SK-N-SH (cell line): ENCODE results near the gene SMIM8. TPM values are rescaled to one million over a fixed set of nuclear protein-coding genes. Genes with fewer than 3 reads are reported as not detected.

ENCODE experiments used
- CTCF ChIA-PET: fragments of 300-600, 350-600 bp; formaldehyde crosslinking; extraction: SDS; loops from one replicate; lab custom pipeline; 2021; lab: Yijun Ruan, JAX
- POLR2A ChIA-PET: fragments of 350-600 bp; sonication (Branson Sonifier 250); formaldehyde crosslinking; extraction: SDS; loops from one replicate; lab custom pipeline; 2020; ENCODE audit warnings: antibody characterized with exemption, inconsistent platforms; lab: Yijun Ruan, JAX
- DNase-seq: peaks from one replicate; pipeline ENCODE4 v3.0.0; 2012
- H2AFZ ChIP-seq: fragments of 200-600 bp; sonication (generic); 2 replicates; pipeline ENCODE4 v1.8.1; 2016; ENCODE audit warnings: antibody characterized with exemption, mild to moderate bottlenecking, low read depth
- H3F3A ChIP-seq: fragments of 200-600 bp; sonication (generic); replicated peaks from 2 replicates; pipeline ENCODE3; 2016; ENCODE audit warnings: antibody characterized with exemption, mild to moderate bottlenecking; ENCODE audit not compliant: insufficient read depth
- H3K27ac ChIP-seq, 2 experiments: fragments of 200-500 bp in 1 of 2; fragments of 200-600 bp in 1 of 2; sonication (Bioruptor generic) in 1 of 2; sonication (generic), shearing (Covaris generic) in 1 of 2; 2 replicates each; pipeline versions ENCODE4 v1.5.1 to v1.6.1; 2014 to 2016; ENCODE audit warnings: low read depth in 2 of 2, inconsistent platforms in 1 of 2, low read length in 1 of 2, mild to moderate bottlenecking in 1 of 2, mixed read lengths in 1 of 2
- H3K27me3 ChIP-seq: fragments of 200-600 bp; sonication (generic), shearing (Covaris generic); 2 replicates; pipeline ENCODE4 v1.6.1; 2016; ENCODE audit warnings: mixed run types; ENCODE audit not compliant: insufficient read depth
- H3K36me3 ChIP-seq, 2 experiments: fragments of 200-500 bp in 1 of 2; fragments of 200-600 bp in 1 of 2; sonication (Bioruptor generic) in 1 of 2; sonication (generic) in 1 of 2; replicated peaks in 1 of 2; 2 replicates each; pipeline versions ENCODE3 to v1.5.1; 2014 to 2016; ENCODE audit warnings: low read length in 1 of 2, mild to moderate bottlenecking in 1 of 2; ENCODE audit not compliant: insufficient read depth in 2 of 2, control insufficient read depth in 1 of 2
- H3K4me1 ChIP-seq, 2 experiments: fragments of 200-500 bp in 1 of 2; fragments of 200-600 bp in 1 of 2; sonication (Bioruptor generic) in 1 of 2; sonication (generic), shearing (Covaris generic) in 1 of 2; 2 replicates each; pipeline versions ENCODE4 v1.5.1 to v1.6.1; 2014 to 2016; ENCODE audit warnings: low read depth in 1 of 2, low read length in 1 of 2, mixed run types in 1 of 2; ENCODE audit not compliant: insufficient read depth in 2 of 2, control insufficient read depth in 1 of 2
- H3K4me2 ChIP-seq: fragments of 200-600 bp; sonication (generic), shearing (Covaris generic); 2 replicates; pipeline ENCODE4 v1.6.1; 2017; ENCODE audit warnings: mixed run types
- H3K4me3 ChIP-seq, 2 experiments: fragments of 200-500 bp in 1 of 2; fragments of 200-600 bp in 1 of 2; sonication (Bioruptor generic) in 1 of 2; sonication (generic), shearing (Covaris generic) in 1 of 2; 2 replicates each; pipeline versions ENCODE4 v1.5.1 to v1.8.1; 2014 to 2016; ENCODE audit warnings: low read depth in 2 of 2, inconsistent platforms in 1 of 2, low read length in 1 of 2, mild to moderate bottlenecking in 1 of 2, mixed read lengths in 1 of 2, moderate library complexity in 1 of 2
- H3K79me2 ChIP-seq: fragments of 200-600 bp; sonication (generic); 2 replicates; pipeline ENCODE4 v1.8.1; 2017; ENCODE audit warnings: mild to moderate bottlenecking; ENCODE audit not compliant: insufficient read depth
- H3K9ac ChIP-seq: fragments of 200-600 bp; sonication (generic); 2 replicates; pipeline ENCODE4 v1.6.1; 2017; ENCODE audit warnings: mixed run types
- H3K9me2 ChIP-seq: fragments of 200-600 bp; sonication (generic); 2 replicates; pipeline ENCODE4 v1.6.1; 2017; ENCODE audit warnings: mixed run types
- H3K9me3 ChIP-seq: fragments of 200-600 bp; sonication (generic); 2 replicates; pipeline ENCODE4 v1.6.1; 2017; ENCODE audit warnings: mixed run types, mild to moderate bottlenecking, moderate library complexity
- H4K20me1 ChIP-seq: fragments of 200-600 bp; sonication (generic); 2 replicates; pipeline ENCODE4 v1.6.1; 2017; ENCODE audit warnings: mild to moderate bottlenecking, mixed run types; ENCODE audit not compliant: insufficient read depth
- CTCF ChIP-seq: fragments of 200-600 bp; sonication (generic); IDR thresholded peaks from 2 replicates; pipeline ENCODE4 v1.6.1; 2017; ENCODE audit warnings: antibody characterized with exemption, mild to moderate bottlenecking, moderate library complexity
- ELF1 ChIP-seq: IDR thresholded peaks from 2 replicates; pipeline ENCODE4 v1.4.0; 2012
- EZH2phosphoT487 ChIP-seq: fragments of 200-600 bp; sonication (generic); IDR thresholded peaks from 2 replicates; pipeline ENCODE4 v1.6.1; 2017; ENCODE audit warnings: low read depth, mixed run types, mild to moderate bottlenecking, antibody characterized with exemption, moderate library complexity, borderline replicate concordance
- FOXJ3 ChIP-seq: sonication (generic); formaldehyde crosslinking; IDR thresholded peaks from 2 replicates; pipeline ENCODE4 v1.5.1; 2020; ENCODE audit warnings: mild to moderate bottlenecking, missing genetic modification reagents
- GABPA ChIP-seq: IDR thresholded peaks from 2 replicates; pipeline ENCODE4 v1.4.0; 2012; ENCODE audit warnings: low read depth, mild to moderate bottlenecking
- IRF3 ChIP-seq: fragments of 150-350 bp; IDR thresholded peaks from 2 replicates; pipeline ENCODE4 v1.6.1; 2016; ENCODE audit warnings: mild to moderate bottlenecking, low read depth, low read length
- JUND ChIP-seq: IDR thresholded peaks from 2 replicates; pipeline ENCODE4 v1.4.0; 2012
- NRF1 ChIP-seq: IDR thresholded peaks from 2 replicates; pipeline ENCODE4 v1.6.1; 2012; ENCODE audit warnings: low read depth, mild to moderate bottlenecking, low read length
- PBX3 ChIP-seq: IDR thresholded peaks from 2 replicates; pipeline ENCODE4; 2012
- POLR2AphosphoS5 ChIP-seq: IDR thresholded peaks from 2 replicates; pipeline ENCODE4 v1.6.1; 2012; ENCODE audit warnings: low read depth, low read length
- RAD21 ChIP-seq: IDR thresholded peaks from 2 replicates; pipeline ENCODE4 v1.6.1; 2012; ENCODE audit warnings: mild to moderate bottlenecking, low read length
- RXRA ChIP-seq: IDR thresholded peaks from 2 replicates; pipeline ENCODE4 v1.4.0; 2012; ENCODE audit warnings: low read depth, mild to moderate bottlenecking, borderline replicate concordance
- SIN3A ChIP-seq: IDR thresholded peaks from 2 replicates; pipeline ENCODE4 v1.6.1; 2012; ENCODE audit warnings: low read depth, mild to moderate bottlenecking, low read length, moderate library complexity, borderline replicate concordance
- SMC3 ChIP-seq: IDR thresholded peaks from 2 replicates; pipeline ENCODE4 v1.6.1; 2012; ENCODE audit warnings: low read depth, low read length, improper control_type of control experiment
- USF1 ChIP-seq: IDR thresholded peaks from 2 replicates; pipeline ENCODE4 v1.4.0; 2012; ENCODE audit warnings: low read depth, borderline replicate concordance
- YY1 ChIP-seq: IDR thresholded peaks from 2 replicates; pipeline ENCODE4 v1.4.0; 2012; ENCODE audit warnings: low read depth, mild to moderate bottlenecking
- WGBS: methylation state at CpG from one replicate; pipeline ENCODE4 v1.1.6; 2017; ENCODE audit warnings: low lambda C conversion rate; 5-methylcytosine and 5-hydroxymethylcytosine counted together
- polyA plus RNA-seq, 3 experiments: library from polyadenylated mRNA; depleted of rRNA; stranded (reverse); fragments of >200 nt; gene quantifications; 2 replicates each; pipeline ENCODE4 v1.2.3, GENCODE V29; 2012

Gene SMIM8
- polyA plus RNA-seq, 1 of the 3 experiments (the other 2 are of a cell fraction): 1.6 TPM

- Histone ChIP-seq H3K4me1 (no peaks in the 10 kb centered on the region), H3K36me3 (no peaks in the 10 kb centered on the region), H3K27ac (no peak overlapping the region), H3K9me2 (no peaks in the 10 kb centered on the region), H4K20me1 (no peaks in the 10 kb centered on the region), H3K79me2 (no peaks in the 10 kb centered on the region), H3K4me3 (no peak overlapping the region), H3K4me2 (no peak overlapping the region), H3F3A (no peaks in the 10 kb centered on the region), H3K9me3 (no peaks in the 10 kb centered on the region), H3K9ac (no peak overlapping the region), H3K27me3 (no peaks in the 10 kb centered on the region), H2AFZ (no peak overlapping the region)
- DNase-seq: no peak
- 89% methylated on average over 3 of the region's 3 CpGs for WGBS
- ChIA-PET POLR2A (no interaction called here), CTCF (interaction anchor here (0.7 kb wide), 1 partner anchor 27 kb away, joined by 3 read pairs; no protein-coding TSS in a partner anchor)
- no peak for TF ChIP-seq NRF1
- TF ChIP-seq FOXJ3 (CRISPR knock-in tag): no peak
- TF ChIP-seq RAD21: no peak
- no peak for TF ChIP-seq ELF1
- TF ChIP-seq YY1: no peak
- no peak for TF ChIP-seq SMC3
- TF ChIP-seq GABPA: no peak
- TF ChIP-seq CTCF: no peak
- TF ChIP-seq JUND: no peak
- no peak for TF ChIP-seq USF1
- no peak for TF ChIP-seq PBX3
- TF ChIP-seq IRF3: no peak
- TF ChIP-seq RXRA: no peak
- TF ChIP-seq EZH2phosphoT487: no peak
- TF ChIP-seq POLR2AphosphoS5: no peak
- no peak for TF ChIP-seq SIN3A
These were observed 35.2 kb downstream of the SMIM8 start for GRCh38 chr6:87357479-87358196.
